Fibroblast of villous mesenchyme (primary cell): ENCODE measurements around the gene SOAT2. TPM values are rescaled to one million over a fixed set of nuclear protein-coding genes. Genes with fewer than 3 reads are reported as not detected.

ENCODE experiments used
- DNase-seq: peaks from one replicate; pipeline ENCODE4 v3.0.0-alpha.2; 2010; ENCODE audit warnings: low read depth
- H3K4me3 ChIP-seq: 2 replicates; pipeline ENCODE4 v1.5.1; 2011; ENCODE audit warnings: low read depth, mild to moderate bottlenecking, low read length
- CTCF ChIP-seq: IDR thresholded peaks from 2 replicates; pipeline ENCODE4 v1.5.1; 2012; ENCODE audit warnings: low read depth, mild to moderate bottlenecking, low read length; ENCODE audit not compliant: insufficient read depth
- total RNA-seq: library from RNA; depleted of rRNA; stranded (reverse); fragments of >200 nt; gene quantifications from 2 replicates; pipeline ENCODE4 v1.2.3, GENCODE V29; 2012

Gene SOAT2
- total RNA-seq, 1 donor = not detected

- H3K4me3 ChIP-seq = peak overlapping the region; percentile 71
- no peak for TF ChIP-seq CTCF
- DNase-seq = peak; percentile 13
These were observed 6.5 kb upstream of the SOAT2 start for GRCh38 chr12:53096759-53097158.

GRCh38 chr12:53097207-53097563 lies 6.1 kb upstream of the SOAT2 start:
- peak; percentile 49 for DNase-seq
- H3K4me3 ChIP-seq = peak overlapping the region; percentile 71
- no peak for TF ChIP-seq CTCF

- TF ChIP-seq CTCF = no peak
- DNase-seq = peak; percentile 52
- H3K4me3 ChIP-seq = peak within 1 kb of the TSS; percentile 71
These were observed 5.5 kb upstream of the SOAT2 start, which contains the start of gene IGFBP6 for GRCh38 chr12:53097564-53098353. Gene IGFBP6 (plus strand): TSS chr12:53097667. CDS start chr12:53097718, 51 bp downstream.

- DNase-seq = peak; percentile 64
- TF ChIP-seq CTCF = no peak
These were observed 4.8 kb upstream of the SOAT2 start for GRCh38 chr12:53098354-53098981.

GRCh38 chr12:53099071-53099882 lies 4.0 kb upstream of the SOAT2 start:
- peak; percentile 95 for DNase-seq
- peak overlapping the region; percentile 71 for H3K4me3 ChIP-seq
- peak; percentile 95 for TF ChIP-seq CTCF

More at GRCh38 chr12:53098354-53098981, 4.8 kb upstream of the SOAT2 start:
- H3K4me3 ChIP-seq = peak overlapping the region; percentile 71

- TF ChIP-seq CTCF = no peak
- no peak for DNase-seq
- no peak overlapping the region for H3K4me3 ChIP-seq
These were observed 2.7 kb upstream of the SOAT2 start for GRCh38 chr12:53100466-53101151.
